Transverse colon (tissue), 4 donors: ENCODE measurements around the gene IFRD2. TPM values are rescaled to one million over a fixed set of nuclear protein-coding genes. Genes with fewer than 3 reads are reported as not detected.

Source experiments
- DNase-seq: peaks from one replicate; pipeline ENCODE4 v3.0.0-alpha.2; 2019
- H3K27ac ChIP-seq, 4 donors: fragments of 200-600 bp; sonication (generic); 2 replicates each; pipeline ENCODE4 v1.5.1; 2016 to 2018; ENCODE audit warnings: inconsistent platforms in 4 of 4
- H3K27me3 ChIP-seq: fragments of 200-600 bp; sonication (generic); 2 replicates; pipeline ENCODE4 v1.5.1; 2017; ENCODE audit warnings: inconsistent platforms
- H3K36me3 ChIP-seq, 4 donors: fragments of 200-600 bp; sonication (generic); 2 replicates each; pipeline ENCODE4 v1.5.1; 2017 to 2019; ENCODE audit warnings: inconsistent platforms in 4 of 4
- H3K4me1 ChIP-seq, 4 donors: fragments of 200-600 bp; sonication (generic); 2 replicates each; pipeline ENCODE4 v1.5.1; 2017 to 2020; ENCODE audit warnings: inconsistent platforms in 4 of 4
- H3K4me3 ChIP-seq, 4 donors: fragments of 200-600 bp; sonication (generic); 1 replicate in 1 of 4; 2 replicates in 3 of 4; pipeline versions ENCODE4 v1.5.1 to v1.6.1; 2017 to 2019; ENCODE audit warnings: inconsistent platforms in 4 of 4
- H3K9me3 ChIP-seq, 2 donors: fragments of 200-600 bp; sonication (generic); 2 replicates each; pipeline ENCODE4 v1.5.1; 2017 to 2019; ENCODE audit warnings: inconsistent platforms in 2 of 2
- EP300 ChIP-seq: sonication (generic); formaldehyde crosslinking; IDR thresholded peaks from one replicate; pipeline ENCODE4 v1.6.1; 2017; ENCODE audit warnings: antibody characterized with exemption, low read depth
- POLR2A ChIP-seq: fragments of 450-650 bp; IDR thresholded peaks from one replicate; pipeline ENCODE4 v1.6.1; 2016; ENCODE audit warnings: antibody characterized with exemption, mild to moderate bottlenecking, moderate library complexity
- POLR2AphosphoS5 ChIP-seq, 3 donors: sonication (generic); formaldehyde crosslinking; IDR thresholded peaks; one replicate each; pipeline ENCODE4 v1.6.1; 2016; ENCODE audit warnings: antibody characterized with exemption in 3 of 3
- WGBS, 2 donors: methylation state at CpG; one replicate each; pipeline ENCODE4 v1.1.5; 2018; ENCODE audit warnings: low coverage in 1 of 2; 5-methylcytosine and 5-hydroxymethylcytosine counted together
- in situ Hi-C, 4 donors: fragments of 200-750 bp; cut with MboI; loops; one replicate each; pipeline versions ENCODE4 v1.15.0 to v1.15.1; 2017; ENCODE audit warnings: low sequenced_read_pairs in 3 of 4, low pct_ligation_motif_present in 1 of 4, low pct_unique_long_range_greater_than_20kb in 1 of 4
- intact Hi-C: fragments of 100-400 bp; cut with DNase I; formaldehyde crosslinking; loops from one replicate; pipeline ENCODE4 v1.15.1; 2023; ENCODE audit warnings: low total_unique reads
- total RNA-seq, 4 donors: library from RNA; depleted of rRNA; stranded (reverse); fragments of >200 nt; gene quantifications; one replicate each; pipeline ENCODE4 v1.1.0, GENCODE V29; 2016
- TF ChIP-seq, protein P1 (sequence below), 5 experiments: fragments of 200-600 bp in 3 of 5; fragments of 450-650 bp in 2 of 5; sonication (generic) in 3 of 5; IDR thresholded peaks; 1 replicate in 2 of 5; 2 replicates in 3 of 5; pipeline ENCODE4 v1.5.1; 2016 to 2017; ENCODE audit warnings: antibody characterized with exemption in 5 of 5, inconsistent platforms in 3 of 5, mild to moderate bottlenecking in 2 of 5, moderate library complexity in 1 of 5

Gene IFRD2
- total RNA-seq, 4 donors from 2014 or later, result 44.9 to 183 (median 59.5) TPM

DNA sequence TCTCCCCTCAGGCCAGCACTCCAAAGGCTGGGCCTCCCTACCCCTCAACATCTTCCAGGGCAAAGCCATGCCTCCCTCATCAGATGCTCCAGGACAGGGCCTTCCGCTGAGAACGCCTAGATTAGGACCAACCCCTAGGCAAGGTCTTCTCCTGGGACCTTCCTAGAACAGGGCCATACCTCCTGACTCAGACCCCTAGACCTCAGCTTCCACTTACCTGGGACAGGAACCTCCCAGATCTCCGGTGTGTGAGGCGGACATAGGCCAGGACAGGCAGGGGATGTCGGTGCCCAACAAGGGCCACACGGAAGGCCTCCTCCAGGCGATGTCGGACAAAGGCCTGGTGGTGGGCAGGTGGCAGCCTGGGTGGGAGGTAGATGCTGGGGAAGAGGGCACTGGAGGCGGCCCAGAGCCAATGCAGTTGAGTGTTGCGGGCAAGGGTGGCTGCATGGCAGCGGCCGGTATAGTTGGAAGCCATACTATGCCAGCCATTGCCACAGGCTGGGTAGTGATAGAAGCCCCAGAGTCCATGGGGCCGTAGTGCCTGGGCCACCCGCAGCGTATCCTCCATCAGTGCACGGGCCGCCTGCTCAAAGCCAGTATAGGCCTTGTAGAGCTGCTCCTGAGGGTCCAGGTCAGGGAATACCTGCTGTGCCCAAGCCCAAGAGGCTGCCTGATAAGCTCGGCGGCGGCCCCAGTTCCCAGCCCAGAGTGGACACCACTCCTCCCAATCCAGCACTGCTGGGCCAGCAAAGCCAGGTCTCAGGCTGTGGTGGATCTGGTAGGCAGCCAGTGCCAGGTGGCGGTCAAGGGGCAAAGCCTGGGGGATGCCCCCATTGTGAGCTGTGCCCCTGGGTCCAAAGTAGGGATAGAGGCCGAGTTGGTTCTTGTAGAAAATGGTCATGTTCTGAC, 2.5 kb upstream of the IFRD2 start:
- H3K27me3 ChIP-seq, result no peaks in the 10 kb centered on the region
- DNase-seq, result no peak
- in situ Hi-C loops (no loop called here), intact Hi-C loops (no loop called here)
- 94% methylated on average over 19 of the region's 22 CpGs; no CpG with 5 or more reads in 1 of the 2 donors for WGBS, 2 donors
- TF ChIP-seq POLR2A (no peak), EP300 (no peak), POLR2AphosphoS5 (IDR thresholded peaks at IDR 0.05) (no peak)
- TF ChIP-seq, protein P1, sequence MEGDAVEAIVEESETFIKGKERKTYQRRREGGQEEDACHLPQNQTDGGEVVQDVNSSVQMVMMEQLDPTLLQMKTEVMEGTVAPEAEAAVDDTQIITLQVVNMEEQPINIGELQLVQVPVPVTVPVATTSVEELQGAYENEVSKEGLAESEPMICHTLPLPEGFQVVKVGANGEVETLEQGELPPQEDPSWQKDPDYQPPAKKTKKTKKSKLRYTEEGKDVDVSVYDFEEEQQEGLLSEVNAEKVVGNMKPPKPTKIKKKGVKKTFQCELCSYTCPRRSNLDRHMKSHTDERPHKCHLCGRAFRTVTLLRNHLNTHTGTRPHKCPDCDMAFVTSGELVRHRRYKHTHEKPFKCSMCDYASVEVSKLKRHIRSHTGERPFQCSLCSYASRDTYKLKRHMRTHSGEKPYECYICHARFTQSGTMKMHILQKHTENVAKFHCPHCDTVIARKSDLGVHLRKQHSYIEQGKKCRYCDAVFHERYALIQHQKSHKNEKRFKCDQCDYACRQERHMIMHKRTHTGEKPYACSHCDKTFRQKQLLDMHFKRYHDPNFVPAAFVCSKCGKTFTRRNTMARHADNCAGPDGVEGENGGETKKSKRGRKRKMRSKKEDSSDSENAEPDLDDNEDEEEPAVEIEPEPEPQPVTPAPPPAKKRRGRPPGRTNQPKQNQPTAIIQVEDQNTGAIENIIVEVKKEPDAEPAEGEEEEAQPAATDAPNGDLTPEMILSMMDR (IDR thresholded peaks at IDR 0.05), result no peak
- no peaks in the 10 kb centered on the region for H3K9me3 ChIP-seq
- H3K4me1 ChIP-seq, result peaks cover 21 to 36% (median 28%) of the 10 kb centered on the region in 4 donors
- no peak overlapping the region for H3K4me3 ChIP-seq
- H3K36me3 ChIP-seq, result peaks cover 0 to 3% (median 0%) of the 10 kb centered on the region in 4 donors
- no peak overlapping the region for H3K27ac ChIP-seq

DNA sequence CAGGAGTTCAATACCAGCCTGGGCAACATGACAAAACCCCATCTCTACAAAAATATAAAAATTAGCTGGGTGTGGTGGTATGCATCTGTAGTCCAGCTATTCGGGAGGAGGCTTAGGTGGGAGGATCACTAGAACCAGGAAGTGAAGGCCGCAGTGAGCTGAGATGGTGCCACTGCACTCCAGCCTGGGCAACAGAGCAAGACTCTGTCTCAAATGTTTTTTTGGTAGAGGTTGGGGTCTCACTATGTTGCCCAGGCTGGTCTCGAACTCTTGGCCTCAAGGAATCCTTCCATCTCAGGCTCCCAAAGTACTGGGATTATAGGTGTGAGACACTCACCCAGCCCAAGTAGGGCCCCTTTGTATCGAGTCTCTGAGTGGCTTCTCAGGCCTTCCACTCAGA, 1.9 kb upstream of the IFRD2 start:
- no peak overlapping the region for H3K27ac ChIP-seq
- WGBS, 2 donors, result 81 to 100% methylated on average over 1 to 4 of the region's 4 CpGs
- H3K4me1 ChIP-seq, result peaks cover 21 to 36% (median 27%) of the 10 kb centered on the region in 4 donors

DNA sequence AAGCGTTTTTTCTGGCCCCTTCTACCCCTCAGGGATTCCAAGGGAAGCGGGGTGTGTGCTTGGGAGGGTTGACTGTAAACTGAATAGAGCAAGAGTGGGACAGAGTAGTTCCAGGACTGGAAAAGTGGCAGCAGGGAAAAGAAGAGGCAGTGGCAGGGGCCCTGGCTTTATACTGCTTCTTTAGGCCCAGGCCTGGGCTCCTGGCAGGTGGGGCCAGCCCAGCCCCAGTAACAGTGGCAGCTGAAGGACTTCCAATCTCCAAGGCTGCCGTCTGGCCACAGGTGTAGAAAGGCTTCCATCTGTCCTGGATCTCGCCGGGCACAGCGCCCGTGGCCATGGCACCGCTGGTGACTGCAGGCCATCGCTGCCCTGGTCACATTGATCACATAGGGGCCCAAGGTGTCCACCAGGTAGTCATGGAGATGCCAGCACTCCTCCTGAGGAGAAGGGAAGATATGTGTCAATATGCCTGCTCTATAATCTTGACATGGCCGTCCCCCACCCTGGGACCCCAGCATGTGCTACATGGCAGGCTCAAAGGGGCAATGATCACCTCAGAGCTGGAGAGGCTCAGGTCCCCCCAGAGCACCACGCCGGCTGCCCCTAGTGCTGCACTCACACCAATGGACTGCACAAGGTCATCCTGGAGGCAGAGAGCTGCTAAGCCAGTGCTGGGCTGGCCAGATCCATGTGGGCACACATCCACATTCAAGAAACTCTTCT, 1.0 kb upstream of the IFRD2 start:
- intact Hi-C loops (no loop called here), in situ Hi-C loops (no loop called here)
- H3K9me3 ChIP-seq, result no peaks in the 10 kb centered on the region
- H3K27me3 ChIP-seq, result no peaks in the 10 kb centered on the region
- 79% methylated on average over 12 of the region's 12 CpGs; no CpG with 5 or more reads in 1 of the 2 donors for WGBS, 2 donors
- TF ChIP-seq, protein P1 (IDR thresholded peaks at IDR 0.05), result no peak
- no peak for TF ChIP-seq POLR2AphosphoS5 (IDR thresholded peaks at IDR 0.05)
- no peak for TF ChIP-seq EP300
- no peak for TF ChIP-seq POLR2A
- H3K36me3 ChIP-seq, result peaks cover 0 to 8% (median under 1%) of the 10 kb centered on the region in 4 donors
- no peak for DNase-seq
- peak overlapping the region in 1 of 4 donors; percentile 97 for H3K4me3 ChIP-seq
- peaks cover 16 to 28% (median 20%) of the 10 kb centered on the region in 4 donors for H3K4me1 ChIP-seq
- H3K27ac ChIP-seq, result peak overlapping the region; percentile 83 to 92 (median 88)

More for the DNA sequence above, 1.9 kb upstream of the IFRD2 start:
- Histone ChIP-seq H3K36me3 (peaks cover 0 to 3% (median 0%) of the 10 kb centered on the region in 4 donors), H3K27me3 (no peaks in the 10 kb centered on the region), H3K4me3 (no peak overlapping the region), H3K9me3 (no peaks in the 10 kb centered on the region)
- in situ Hi-C loops, result no loop called here
- no peak for DNase-seq
- intact Hi-C loops, result no loop called here
- TF ChIP-seq EP300, result no peak
- TF ChIP-seq, protein P1 (IDR thresholded peaks at IDR 0.05), result no peak

DNA sequence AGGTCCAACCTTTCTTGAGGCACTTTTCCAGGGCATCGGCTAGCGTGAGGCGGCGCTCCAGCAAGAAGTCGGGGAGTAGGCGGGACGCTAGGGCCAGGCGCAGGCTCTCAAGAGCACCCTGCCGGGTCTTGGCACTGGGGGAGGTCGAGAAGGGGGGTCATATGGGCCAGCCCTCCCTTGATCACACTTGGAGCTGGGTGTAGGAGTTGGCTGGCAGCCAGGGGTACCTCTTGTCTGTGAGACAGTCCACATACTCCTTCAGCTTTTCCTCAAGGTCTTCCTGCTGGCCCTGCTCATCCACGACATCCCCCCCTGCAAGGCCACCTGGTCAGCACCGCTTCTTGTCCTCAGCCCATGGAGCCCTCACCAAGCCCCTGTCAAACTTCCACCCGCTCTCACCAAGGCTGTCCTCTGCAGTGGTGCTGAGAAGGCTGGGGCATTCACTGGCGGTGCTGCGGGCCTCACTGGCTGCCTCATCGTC, 2.0 kb downstream of the IFRD2 start:
- no peak for TF ChIP-seq POLR2AphosphoS5 (IDR thresholded peaks at IDR 0.05)
- TF ChIP-seq, protein P1 (IDR thresholded peaks at IDR 0.05), result no peak
- TF ChIP-seq EP300, result no peak
- no peak for TF ChIP-seq POLR2A
- in situ Hi-C loops, result no loop called here

More for the DNA sequence above, 2.0 kb downstream of the IFRD2 start:
- Histone ChIP-seq H3K27ac (peak overlapping the region in 3 of 4 donors; percentile 6 to 13 (median 8)), H3K4me1 (peaks cover 13 to 25% (median 18%) of the 10 kb centered on the region in 4 donors), H3K4me3 (no peak overlapping the region), H3K36me3 (peaks cover 0 to 11% (median 6%) of the 10 kb centered on the region in 4 donors), H3K9me3 (no peaks in the 10 kb centered on the region), H3K27me3 (no peaks in the 10 kb centered on the region)
- DNase-seq, result no peak
- intact Hi-C loops, result no loop called here
- WGBS, 2 donors, result 91% methylated on average over 16 of the region's 16 CpGs; no CpG with 5 or more reads in 1 of the 2 donors
